BE2C (cell line): Measurements from ENCODE around the gene CDK2AP2.
A peak's percentile ranks its signal among the peaks of the same experiment; 100 is the strongest.

Source experiments
- DNase-seq: peaks from one replicate; pipeline ENCODE4 v3.0.0-alpha.2; 2020
- H3K27me3 ChIP-seq: fragments of 250-450 bp; sonication (Bioruptor Pico); 2 replicates; pipeline ENCODE4 v1.5.1; 2020; ENCODE audit warnings: mild to moderate bottlenecking
- H3K36me3 ChIP-seq: fragments of 250-450 bp; sonication (Bioruptor Pico); 2 replicates; pipeline ENCODE4 v1.5.1; 2020; ENCODE audit warnings: mild to moderate bottlenecking
- H3K4me1 ChIP-seq: fragments of 250-450 bp; sonication (Bioruptor Pico); 2 replicates; pipeline ENCODE4 v1.5.1; 2020
- H3K4me3 ChIP-seq: 2 replicates; pipeline ENCODE4 v1.5.1; 2011; ENCODE audit warnings: low read depth, low read length
- H3K9me3 ChIP-seq: fragments of 250-450 bp; sonication (Bioruptor Pico); 2 replicates; pipeline ENCODE4 v1.5.1; 2020
- TF ChIP-seq, protein P1 (sequence below): IDR thresholded peaks from 2 replicates; pipeline ENCODE4 v1.5.1; 2012; ENCODE audit warnings: mild to moderate bottlenecking, low read depth, low read length

CDK2AP2 gene

DNA sequence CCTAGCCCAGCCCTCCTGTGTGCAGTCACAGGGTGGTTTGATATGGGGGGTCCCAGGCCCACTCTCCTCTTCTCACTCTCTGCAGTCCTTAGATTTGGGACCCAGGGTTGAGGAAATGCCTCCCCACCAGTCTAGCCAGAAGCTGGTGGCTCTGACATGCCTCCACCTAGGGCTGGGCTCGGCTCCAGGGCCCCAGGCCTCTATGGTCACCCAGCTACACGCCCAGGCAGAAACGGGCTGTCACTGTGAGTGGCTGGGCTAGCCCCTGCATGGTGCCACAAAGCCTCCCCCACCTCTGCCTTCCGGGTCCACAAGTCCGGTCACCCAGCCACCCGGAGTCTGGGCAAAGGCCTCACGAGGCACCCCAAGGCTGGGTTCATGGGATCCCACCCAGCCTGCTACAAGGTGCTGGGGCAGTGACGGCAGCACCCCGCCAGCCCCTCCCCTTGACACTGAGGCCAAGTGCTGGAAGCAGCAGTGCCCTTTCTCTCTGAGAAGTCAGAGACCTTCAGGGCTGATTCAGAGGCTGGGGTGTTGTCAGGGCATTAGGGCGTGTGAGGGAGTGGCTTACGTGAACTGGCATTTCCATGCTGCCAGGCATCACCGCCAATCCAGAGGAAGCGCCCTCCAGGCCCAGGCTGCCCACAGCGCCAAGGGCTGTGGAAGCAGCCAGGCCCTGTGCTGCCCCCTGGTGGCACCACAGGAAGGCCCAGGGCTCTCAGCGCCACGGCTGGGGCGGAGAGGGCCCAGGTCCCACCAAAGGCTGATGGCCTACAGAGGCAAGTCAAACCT lies 2.2 kb downstream of the CDK2AP2 start:
- H3K9me3 ChIP-seq = no peaks in the 10 kb centered on the region
- H3K4me3 ChIP-seq = peak overlapping the region; percentile 34
- TF ChIP-seq, protein P1, sequence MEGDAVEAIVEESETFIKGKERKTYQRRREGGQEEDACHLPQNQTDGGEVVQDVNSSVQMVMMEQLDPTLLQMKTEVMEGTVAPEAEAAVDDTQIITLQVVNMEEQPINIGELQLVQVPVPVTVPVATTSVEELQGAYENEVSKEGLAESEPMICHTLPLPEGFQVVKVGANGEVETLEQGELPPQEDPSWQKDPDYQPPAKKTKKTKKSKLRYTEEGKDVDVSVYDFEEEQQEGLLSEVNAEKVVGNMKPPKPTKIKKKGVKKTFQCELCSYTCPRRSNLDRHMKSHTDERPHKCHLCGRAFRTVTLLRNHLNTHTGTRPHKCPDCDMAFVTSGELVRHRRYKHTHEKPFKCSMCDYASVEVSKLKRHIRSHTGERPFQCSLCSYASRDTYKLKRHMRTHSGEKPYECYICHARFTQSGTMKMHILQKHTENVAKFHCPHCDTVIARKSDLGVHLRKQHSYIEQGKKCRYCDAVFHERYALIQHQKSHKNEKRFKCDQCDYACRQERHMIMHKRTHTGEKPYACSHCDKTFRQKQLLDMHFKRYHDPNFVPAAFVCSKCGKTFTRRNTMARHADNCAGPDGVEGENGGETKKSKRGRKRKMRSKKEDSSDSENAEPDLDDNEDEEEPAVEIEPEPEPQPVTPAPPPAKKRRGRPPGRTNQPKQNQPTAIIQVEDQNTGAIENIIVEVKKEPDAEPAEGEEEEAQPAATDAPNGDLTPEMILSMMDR = peak; percentile 98
- peak; percentile 94 for DNase-seq
- peaks cover 6% of the 10 kb centered on the region for H3K27me3 ChIP-seq
- H3K4me1 ChIP-seq = peaks cover 6% of the 10 kb centered on the region; the same call in 1 of the 2 replicates
- no peaks in the 10 kb centered on the region for H3K36me3 ChIP-seq

DNA sequence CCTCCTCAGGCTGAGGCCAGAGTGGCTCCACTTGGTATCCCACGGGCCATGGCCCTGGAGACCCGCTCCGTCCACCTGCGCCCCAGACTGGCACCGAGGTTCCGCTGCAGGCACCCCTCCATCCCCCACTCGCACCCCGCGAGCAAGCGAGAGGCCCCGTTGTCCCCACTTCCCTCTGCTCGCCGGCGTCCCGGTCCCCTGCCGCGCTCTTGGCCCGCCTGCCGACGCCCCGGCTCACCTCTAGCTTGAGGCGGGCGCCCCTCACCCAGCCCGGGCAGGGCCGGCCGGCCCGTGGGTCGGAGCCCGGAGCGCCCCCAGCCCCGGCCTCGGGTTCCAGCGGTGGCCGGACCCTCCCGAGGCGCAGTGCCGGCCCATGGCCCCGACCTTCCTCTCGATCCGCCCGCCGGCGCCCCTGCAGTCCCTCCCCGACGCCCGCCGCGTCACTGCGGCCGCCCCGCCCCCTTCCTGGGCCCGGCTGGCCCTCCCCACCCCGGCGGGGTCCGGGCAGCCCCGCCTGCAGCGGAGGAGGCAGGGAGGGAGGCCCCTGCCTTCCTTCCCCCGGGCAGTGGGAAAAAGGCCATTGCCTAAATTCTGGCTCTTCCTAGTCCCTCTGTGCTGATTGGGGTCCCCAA lies 2.9 kb downstream of the CDK2AP2 start, which contains the start of gene PITPNM1:
TSS of gene PITPNM1 (minus strand) at position 414 of the 632 bp plus-strand sequence. CDS start 1,183 bp downstream, outside the sequence.
- Histone ChIP-seq H3K4me1 (peaks cover 6% of the 10 kb centered on the region; the same call in 1 of the 2 replicates), H3K9me3 (no peaks in the 10 kb centered on the region), H3K27me3 (no peaks in the 10 kb centered on the region), H3K4me3 (peak within 1 kb of the TSS; percentile 73), H3K36me3 (no peaks in the 10 kb centered on the region)
- TF ChIP-seq, protein P1 = no peak
- DNase-seq = peak; percentile 62

DNA sequence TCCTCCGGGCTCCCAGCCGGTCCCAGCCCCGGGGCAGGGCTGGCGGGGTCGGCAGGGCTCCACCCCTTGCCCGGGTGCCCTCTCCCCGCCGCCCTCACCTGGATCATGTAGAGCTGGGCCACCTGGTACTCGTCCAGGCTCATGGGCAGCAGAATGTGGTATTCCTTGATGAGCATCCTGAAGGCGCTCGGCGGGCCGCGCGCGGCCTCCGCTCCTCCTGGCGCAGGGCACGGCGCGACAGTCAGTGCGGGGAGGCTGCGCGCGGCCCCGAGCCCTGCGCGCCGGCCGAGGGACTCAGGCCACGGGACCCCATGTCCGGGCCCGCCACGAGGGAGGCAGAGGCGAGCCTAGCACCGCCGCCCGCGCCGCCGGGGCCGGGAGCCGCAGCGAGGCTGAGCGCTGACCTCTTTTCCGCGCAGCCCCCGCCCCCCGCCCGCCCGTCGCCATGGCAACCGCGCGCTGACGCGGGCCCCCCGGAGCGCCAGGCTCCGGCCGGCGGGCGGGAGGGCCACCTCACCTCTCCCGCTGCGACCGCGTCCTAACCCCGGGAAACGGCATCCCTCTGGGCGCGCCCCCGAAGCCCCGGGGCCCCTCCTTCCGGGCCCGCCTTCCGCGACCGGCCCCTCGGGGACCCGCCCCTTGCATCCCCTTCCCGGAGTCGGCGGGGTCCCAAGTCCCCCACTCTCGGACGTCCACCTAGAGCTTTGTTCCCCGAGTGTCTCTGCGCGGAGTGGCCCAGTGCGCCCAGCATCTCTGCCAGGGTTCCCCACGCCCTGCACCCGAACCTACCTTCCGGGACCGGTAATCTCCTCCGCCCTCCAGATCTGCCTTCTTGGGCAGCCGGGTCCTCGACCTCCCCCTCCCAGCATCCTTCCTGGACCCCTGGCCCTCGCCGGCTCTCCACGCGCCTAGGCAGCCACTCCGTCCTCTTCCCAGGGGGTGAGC lies 3.7 kb downstream of the CDK2AP2 start:
- TF ChIP-seq, protein P1 = no peak
- no peaks in the 10 kb centered on the region for H3K27me3 ChIP-seq
- H3K4me1 ChIP-seq = peaks cover 6% of the 10 kb centered on the region; the same call in 1 of the 2 replicates
- H3K9me3 ChIP-seq = no peaks in the 10 kb centered on the region
- peak; percentile 38 for DNase-seq
- peak overlapping the region; percentile 73 for H3K4me3 ChIP-seq
- H3K36me3 ChIP-seq = no peaks in the 10 kb centered on the region

DNA sequence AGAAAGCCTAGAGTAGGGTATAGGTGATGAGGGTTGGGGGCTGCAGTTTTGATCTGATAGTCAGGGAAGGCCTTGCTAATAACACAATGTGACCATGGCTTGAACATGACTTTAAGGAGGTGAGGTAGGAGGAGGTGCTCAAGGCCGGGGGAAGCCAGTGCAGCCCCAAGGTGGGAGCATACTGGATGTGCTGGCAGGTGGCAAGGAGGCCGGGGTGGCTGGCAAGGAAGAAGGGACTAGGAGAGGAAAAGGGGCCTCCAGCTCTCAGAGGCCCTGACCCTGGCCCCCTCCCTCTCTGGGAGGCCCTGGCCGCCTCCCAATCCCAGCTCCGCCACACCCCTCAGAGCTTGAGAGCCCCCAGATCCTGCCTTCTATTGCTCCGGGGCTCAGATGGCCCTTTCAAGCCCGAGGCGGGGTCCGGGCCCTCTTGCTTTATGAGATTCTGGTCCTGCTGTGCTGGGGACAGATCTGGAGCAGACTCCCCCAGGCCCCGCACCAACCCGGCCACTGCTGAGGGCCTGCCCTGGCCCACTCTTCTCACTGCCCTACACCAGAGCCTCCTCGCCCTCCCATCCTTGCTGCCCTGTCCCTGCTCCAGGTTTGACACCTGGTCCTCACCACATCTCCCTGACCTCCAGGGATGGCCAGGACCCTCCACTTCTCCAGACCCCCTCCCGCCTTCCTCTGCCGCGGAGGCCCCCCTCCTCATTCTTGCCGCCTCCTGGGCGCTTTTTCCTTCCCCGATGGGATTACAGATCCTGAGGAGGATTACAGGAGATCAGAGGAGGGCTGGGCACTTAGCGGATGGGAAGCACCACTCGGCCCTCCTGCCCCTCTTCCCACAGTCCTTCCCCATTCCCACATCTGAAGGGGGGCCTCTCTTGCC lies 4.6 kb downstream of the CDK2AP2 start:
- Histone ChIP-seq H3K4me1 (peaks cover 6% of the 10 kb centered on the region; the same call in 1 of the 2 replicates), H3K4me3 (peak overlapping the region; percentile 73), H3K36me3 (no peaks in the 10 kb centered on the region), H3K9me3 (no peaks in the 10 kb centered on the region), H3K27me3 (no peaks in the 10 kb centered on the region)
- TF ChIP-seq, protein P1 = no peak
- DNase-seq = no peak

DNA sequence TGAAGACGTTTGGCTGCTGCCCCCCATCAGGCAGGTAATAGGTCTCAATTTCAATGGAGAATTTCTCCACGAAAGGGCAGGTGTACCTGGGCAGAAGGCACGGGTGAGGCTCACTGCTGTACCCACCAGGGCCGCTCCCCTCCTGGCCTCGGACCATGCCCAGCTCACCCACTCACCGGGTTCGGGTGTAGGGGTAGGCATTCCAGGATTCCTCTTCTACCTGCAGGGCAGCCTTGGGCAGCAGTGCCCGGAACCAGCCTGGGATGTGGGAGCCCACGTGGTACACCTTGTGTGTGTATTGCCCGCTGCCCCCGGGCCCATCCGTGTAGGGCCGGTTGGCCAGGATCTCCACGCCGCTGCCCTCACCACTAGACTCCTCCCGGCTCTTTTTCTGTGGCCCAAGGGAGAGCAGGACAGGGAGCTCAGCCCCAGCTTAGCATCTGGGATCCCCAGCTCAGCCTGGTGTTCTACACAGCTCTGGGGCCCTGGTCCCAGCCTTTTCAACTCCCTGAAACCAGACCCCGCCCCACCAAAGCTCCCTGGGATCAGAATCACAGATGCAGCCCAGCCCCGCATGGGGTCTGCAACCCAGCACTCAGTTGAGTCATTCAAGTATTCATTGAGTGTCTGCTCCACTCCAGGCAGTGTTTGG lies 5.5 kb downstream of the CDK2AP2 start:
- no peaks in the 10 kb centered on the region for H3K36me3 ChIP-seq
- DNase-seq = no peak

More for the DNA sequence above, 5.5 kb downstream of the CDK2AP2 start:
- no peak overlapping the region for H3K4me3 ChIP-seq
- TF ChIP-seq, protein P1 = no peak
- no peaks in the 10 kb centered on the region for H3K9me3 ChIP-seq
- peaks cover 6% of the 10 kb centered on the region; the same call in 1 of the 2 replicates for H3K4me1 ChIP-seq
- H3K27me3 ChIP-seq = no peaks in the 10 kb centered on the region
